ENCODE measurements around the gene NSUN4. TPM values are rescaled to one million over a fixed set of nuclear protein-coding genes. Genes with fewer than 3 reads are reported as not detected.
A peak's percentile ranks its signal among the peaks of the same experiment; 100 is the strongest.

Gene NSUN4
- total and polyA plus RNA-seq, 2 of the 13 experiments (the other 11 are each of a cell fraction or from before 2014, with no cell fraction given): 21.5 to 23.5 TPM

- peak; percentile 93 for TF ChIP-seq ZNF687 (CRISPR knock-in tag; IDR thresholded peaks at IDR 0.05)
- 0 out of 4 replicates have a peak, but pooled peaks of 1 of the 2 experiments have one; percentile 13 for TF ChIP-seq NR2F1 (CRISPR knock-in tag; IDR thresholded peaks at IDR 0.05)
- TF ChIP-seq POLR2AphosphoS2 (IDR thresholded peaks at IDR 0.05; ENCODE audit: low read depth, low read length): no peak
- TF ChIP-seq ZSCAN20 (CRISPR knock-in tag; IDR thresholded peaks at IDR 0.05; ENCODE audit: borderline replicate concordance): no peak
- peak; percentile 88 for TF ChIP-seq KDM5A (IDR thresholded peaks at IDR 0.05; ENCODE audit: borderline replicate concordance, low read length)
- TF ChIP-seq GATAD1 (CRISPR knock-in tag; IDR thresholded peaks at IDR 0.05): peak; percentile 91
- TF ChIP-seq KDM4B (CRISPR knock-in tag; IDR thresholded peaks at IDR 0.05): 0 out of 2 replicates have a peak, but pooled peaks have one; percentile 74
- TF ChIP-seq ZNF543 (CRISPR knock-in tag; IDR thresholded peaks at IDR 0.05): peak; percentile 80
- peak; percentile 87; the same call in 1 of the 2 replicates for TF ChIP-seq ZBTB25 (CRISPR knock-in tag; IDR thresholded peaks at IDR 0.05)
- peak; percentile 68; the same call in 1 of the 2 replicates for TF ChIP-seq ZBTB20 (CRISPR knock-in tag; IDR thresholded peaks at IDR 0.05; ENCODE audit: borderline replicate concordance, low read depth)
- TF ChIP-seq MYNN (CRISPR knock-in tag; IDR thresholded peaks at IDR 0.05; ENCODE audit: low read depth): peak; percentile 67; the same call in 1 of the 2 replicates
- TF ChIP-seq ZNF713 (CRISPR knock-in tag; IDR thresholded peaks at IDR 0.05): no peak
- no peak for TF ChIP-seq TRIM24 (CRISPR knock-in tag; IDR thresholded peaks at IDR 0.05)
- no peak for TF ChIP-seq JDP2 (CRISPR knock-in tag; IDR thresholded peaks at IDR 0.05; ENCODE audit: borderline replicate concordance)
- no peak for TF ChIP-seq ZNF572 (CRISPR knock-in tag; IDR thresholded peaks at IDR 0.05)
- TF ChIP-seq TGIF2 (CRISPR knock-in tag; IDR thresholded peaks at IDR 0.05): peak; percentile 84
- 0 out of 2 replicates have a peak, but pooled peaks have one; percentile 47 for TF ChIP-seq ZNF124 (CRISPR knock-in tag; IDR thresholded peaks at IDR 0.05)
- peak; percentile 72 to 81 for TF ChIP-seq POLR2A (IDR thresholded peaks at IDR 0.05; ENCODE audit: insufficient read depth in 1 of 2, low read depth in 2 of 2, low read length in 2 of 2)
- no peak for TF ChIP-seq ZSCAN25 (CRISPR knock-in tag; IDR thresholded peaks at IDR 0.05)
- TF ChIP-seq KDM6A (CRISPR knock-in tag; IDR thresholded peaks at IDR 0.05; ENCODE audit: low read depth): 0 out of 2 replicates have a peak, but pooled peaks have one; percentile 25
- peak; percentile 95 for TF ChIP-seq HOXA3 (CRISPR knock-in tag; IDR thresholded peaks at IDR 0.05)
- 0 out of 2 replicates have a peak, but pooled peaks have one; percentile 48 for TF ChIP-seq ZBTB10 (CRISPR knock-in tag; IDR thresholded peaks at IDR 0.05; ENCODE audit: borderline replicate concordance)
- TF ChIP-seq AHR (CRISPR knock-in tag; IDR thresholded peaks at IDR 0.05): no peak
Observed at GRCh38 chr1:46340404-46341221, at the start of gene NSUN4 (continued).

Data from HepG2 (cell line).